Neural cell (in vitro differentiated cells): ENCODE data around the gene WDR74. TPM values are rescaled to one million over a fixed set of nuclear protein-coding genes. Genes with fewer than 3 reads are reported as not detected.

Experiments used
- H2AFZ ChIP-seq: fragments of 200-600, 300-800 bp; sonication (generic), shearing (Covaris generic); 2 replicates; pipeline ENCODE4 v1.6.0; 2014; ENCODE audit warnings: low read depth, mild to moderate bottlenecking, antibody characterized with exemption, low read length, moderate library complexity
- H3F3A ChIP-seq: fragments of 200-600 bp; shearing (Covaris generic); 2 replicates; pipeline ENCODE4 v1.6.1; 2016; ENCODE audit warnings: mild to moderate bottlenecking, moderate library complexity, mixed read lengths, antibody characterized with exemption, low read length; ENCODE audit not compliant: insufficient read depth, poor library complexity, severe bottlenecking
- H3K27ac ChIP-seq: fragments of 200-600, 300-800 bp; sonication (generic), shearing (Covaris generic); 2 replicates; pipeline ENCODE4 v1.5.1; 2014; ENCODE audit warnings: mild to moderate bottlenecking, low read length, moderate library complexity
- H3K27me3 ChIP-seq: fragments of 300-800, 200-600 bp; sonication (generic), shearing (Covaris generic); 2 replicates; pipeline ENCODE4 v1.6.0; 2014; ENCODE audit warnings: mild to moderate bottlenecking, low read depth, low read length, moderate library complexity; ENCODE audit not compliant: insufficient read depth
- H3K36me3 ChIP-seq: fragments of 300-800, 200-600 bp; sonication (generic), shearing (Covaris generic); 2 replicates; pipeline ENCODE4 v1.5.1; 2014; ENCODE audit warnings: mild to moderate bottlenecking, antibody characterized with exemption, low read length, moderate library complexity; ENCODE audit not compliant: insufficient read depth
- H3K4me2 ChIP-seq: fragments of 300-800, 200-600 bp; sonication (generic), shearing (Covaris generic); 2 replicates; pipeline ENCODE4 v1.6.0; 2014; ENCODE audit warnings: mild to moderate bottlenecking, low read length
- H3K4me3 ChIP-seq: fragments of 300-800, 200-600 bp; sonication (generic), shearing (Covaris generic); 2 replicates; pipeline ENCODE4 v1.5.1; 2014; ENCODE audit warnings: mild to moderate bottlenecking, low read length, moderate library complexity
- H3K79me2 ChIP-seq: fragments of 200-600 bp; shearing (Covaris generic); replicated peaks from 2 replicates; pipeline ENCODE4 v1.6.0; 2014; ENCODE audit warnings: mild to moderate bottlenecking, low read length, moderate library complexity; ENCODE audit not compliant: insufficient read depth
- H3K9ac ChIP-seq: fragments of 300-800, 200-600 bp; sonication (generic), shearing (Covaris generic); 2 replicates; pipeline ENCODE4 v1.6.1; 2016; ENCODE audit warnings: mild to moderate bottlenecking, low read length, mixed read lengths
- H3K9me2 ChIP-seq: fragments of 200-600 bp; shearing (Covaris generic); 2 replicates; pipeline ENCODE4 v1.6.1; 2016; ENCODE audit warnings: mild to moderate bottlenecking, low read length, mixed read lengths; ENCODE audit not compliant: insufficient read depth
- H3K9me3 ChIP-seq: fragments of 200-600, 300-800 bp; sonication (generic), shearing (Covaris generic); 2 replicates; pipeline ENCODE4 v1.6.1; 2016; ENCODE audit warnings: mild to moderate bottlenecking, mixed run types, low read length, moderate library complexity, mixed read lengths
- H4K20me1 ChIP-seq: fragments of 200-600 bp; shearing (Covaris generic); 2 replicates; pipeline ENCODE4 v1.6.1; 2016; ENCODE audit warnings: mild to moderate bottlenecking, mixed run types; ENCODE audit not compliant: insufficient read depth
- EP300 ChIP-seq: fragments of 450-650 bp; conservative IDR thresholded peaks from 2 replicates; pipeline ENCODE4 v1.6.1; 2014; ENCODE audit warnings: antibody characterized with exemption, mild to moderate bottlenecking, moderate library complexity; ENCODE audit not compliant: poor library complexity, severe bottlenecking
- EZH2 ChIP-seq: fragments of 200-600, 300-800 bp; shearing (Covaris generic), sonication (generic); IDR thresholded peaks from 2 replicates; pipeline ENCODE4 v1.6.1; 2014; ENCODE audit warnings: antibody characterized with exemption, low read length, borderline replicate concordance, mild to moderate bottlenecking; ENCODE audit not compliant: insufficient read depth, poor library complexity, severe bottlenecking
- MXI1 ChIP-seq: fragments of 450-650 bp; conservative IDR thresholded peaks from 2 replicates; pipeline ENCODE4 v1.6.1; 2014; ENCODE audit warnings: antibody characterized with exemption, mild to moderate bottlenecking; ENCODE audit not compliant: poor library complexity, severe bottlenecking
- POLR2AphosphoS5 ChIP-seq: IDR thresholded peaks from 2 replicates; pipeline ENCODE4 v1.6.1; 2012
- RAD21 ChIP-seq: fragments of 450-650 bp; conservative IDR thresholded peaks from 2 replicates; pipeline ENCODE4 v1.6.1; 2014; ENCODE audit warnings: antibody characterized with exemption, mild to moderate bottlenecking, moderate library complexity
- SMC3 ChIP-seq: fragments of 450-650 bp; conservative IDR thresholded peaks from 2 replicates; pipeline ENCODE4 v1.6.1; 2014; ENCODE audit warnings: antibody characterized with exemption, mild to moderate bottlenecking, moderate library complexity; ENCODE audit not compliant: poor library complexity
- TAF1 ChIP-seq: IDR thresholded peaks from 2 replicates; pipeline ENCODE4 v1.6.1; 2012; ENCODE audit warnings: low read depth
- polyA plus RNA-seq: library from polyadenylated mRNA; depleted of rRNA; stranded (reverse); fragments of >200 nt; gene quantifications from 2 replicates; pipeline ENCODE4 v1.2.3, GENCODE V29; 2014
- TF ChIP-seq, protein P1 (sequence below): fragments of 450-650 bp; IDR thresholded peaks from 2 replicates; pipeline ENCODE4 v1.5.1; 2014; ENCODE audit warnings: antibody characterized with exemption, mild to moderate bottlenecking, moderate library complexity; ENCODE audit not compliant: poor library complexity, severe bottlenecking
- TF ChIP-seq, protein P2 (sequence below): IDR thresholded peaks from 2 replicates; pipeline ENCODE4 v1.6.1; 2012; ENCODE audit warnings: borderline replicate concordance

Gene WDR74
- polyA plus RNA-seq, 1 donor from 2014 or later = 50.4 TPM

DNA sequence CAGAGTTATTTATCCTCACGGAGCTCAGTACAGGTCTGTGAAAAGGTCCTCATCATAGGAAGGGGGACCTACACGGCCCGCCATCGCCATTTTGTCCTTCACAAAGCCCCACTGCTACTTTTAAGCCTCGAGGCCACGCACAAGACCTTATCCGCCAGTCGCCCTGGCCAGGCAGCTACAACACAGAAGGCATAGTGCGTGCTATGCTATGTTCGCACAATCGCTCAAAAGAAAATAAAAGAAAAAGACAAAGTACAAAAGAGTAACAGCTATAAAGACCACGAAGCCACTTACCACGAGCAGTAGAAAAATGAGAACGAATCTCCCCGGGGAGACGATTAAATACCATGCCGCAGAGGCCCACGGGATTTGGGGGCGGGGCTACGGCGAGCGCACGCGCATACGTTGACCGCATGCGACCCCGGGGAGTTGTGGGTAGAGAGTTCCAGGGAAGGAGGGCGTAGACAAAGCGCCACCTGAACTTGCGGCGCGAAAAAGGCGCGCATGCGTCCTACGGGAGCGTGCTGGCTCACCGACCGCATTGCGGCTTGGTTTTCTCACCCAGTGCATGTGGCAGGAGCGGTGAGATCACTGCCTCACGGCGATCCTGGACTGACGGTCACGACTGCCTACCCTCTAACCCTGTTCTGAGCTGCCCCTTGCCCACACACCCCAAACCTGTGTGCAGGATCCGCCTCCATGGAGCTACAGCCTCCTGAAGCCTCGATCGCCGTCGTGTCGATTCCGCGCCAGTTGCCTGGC, 16.4 kb upstream of the WDR74 start:
- Histone ChIP-seq H3K27me3 (no peaks in the 10 kb centered on the region), H3F3A (peaks cover 10% of the 10 kb centered on the region), H3K4me3 (peak overlapping the region; percentile 92), H3K9ac (peak overlapping the region; percentile 94), H3K4me2 (peak overlapping the region; percentile 96), H2AFZ (peak overlapping the region; percentile 56), H3K27ac (peak overlapping the region; percentile 93), H3K9me2 (no peaks in the 10 kb centered on the region), H4K20me1 (no peaks in the 10 kb centered on the region), H3K9me3 (no peaks in the 10 kb centered on the region), H3K36me3 (peaks cover 16% of the 10 kb centered on the region), H3K79me2 (peaks cover 44% of the 10 kb centered on the region)
- TF ChIP-seq POLR2AphosphoS5 = peak; percentile 97
- peak; percentile 99 for TF ChIP-seq MXI1
- no peak for TF ChIP-seq RAD21
- TF ChIP-seq SMC3 = peak; percentile 28
- TF ChIP-seq, protein P1, sequence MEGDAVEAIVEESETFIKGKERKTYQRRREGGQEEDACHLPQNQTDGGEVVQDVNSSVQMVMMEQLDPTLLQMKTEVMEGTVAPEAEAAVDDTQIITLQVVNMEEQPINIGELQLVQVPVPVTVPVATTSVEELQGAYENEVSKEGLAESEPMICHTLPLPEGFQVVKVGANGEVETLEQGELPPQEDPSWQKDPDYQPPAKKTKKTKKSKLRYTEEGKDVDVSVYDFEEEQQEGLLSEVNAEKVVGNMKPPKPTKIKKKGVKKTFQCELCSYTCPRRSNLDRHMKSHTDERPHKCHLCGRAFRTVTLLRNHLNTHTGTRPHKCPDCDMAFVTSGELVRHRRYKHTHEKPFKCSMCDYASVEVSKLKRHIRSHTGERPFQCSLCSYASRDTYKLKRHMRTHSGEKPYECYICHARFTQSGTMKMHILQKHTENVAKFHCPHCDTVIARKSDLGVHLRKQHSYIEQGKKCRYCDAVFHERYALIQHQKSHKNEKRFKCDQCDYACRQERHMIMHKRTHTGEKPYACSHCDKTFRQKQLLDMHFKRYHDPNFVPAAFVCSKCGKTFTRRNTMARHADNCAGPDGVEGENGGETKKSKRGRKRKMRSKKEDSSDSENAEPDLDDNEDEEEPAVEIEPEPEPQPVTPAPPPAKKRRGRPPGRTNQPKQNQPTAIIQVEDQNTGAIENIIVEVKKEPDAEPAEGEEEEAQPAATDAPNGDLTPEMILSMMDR = no peak
- TF ChIP-seq EP300 = peak; percentile 72
- TF ChIP-seq EZH2 = no peak
- TF ChIP-seq TAF1 = peak; percentile 98
- TF ChIP-seq, protein P2, sequence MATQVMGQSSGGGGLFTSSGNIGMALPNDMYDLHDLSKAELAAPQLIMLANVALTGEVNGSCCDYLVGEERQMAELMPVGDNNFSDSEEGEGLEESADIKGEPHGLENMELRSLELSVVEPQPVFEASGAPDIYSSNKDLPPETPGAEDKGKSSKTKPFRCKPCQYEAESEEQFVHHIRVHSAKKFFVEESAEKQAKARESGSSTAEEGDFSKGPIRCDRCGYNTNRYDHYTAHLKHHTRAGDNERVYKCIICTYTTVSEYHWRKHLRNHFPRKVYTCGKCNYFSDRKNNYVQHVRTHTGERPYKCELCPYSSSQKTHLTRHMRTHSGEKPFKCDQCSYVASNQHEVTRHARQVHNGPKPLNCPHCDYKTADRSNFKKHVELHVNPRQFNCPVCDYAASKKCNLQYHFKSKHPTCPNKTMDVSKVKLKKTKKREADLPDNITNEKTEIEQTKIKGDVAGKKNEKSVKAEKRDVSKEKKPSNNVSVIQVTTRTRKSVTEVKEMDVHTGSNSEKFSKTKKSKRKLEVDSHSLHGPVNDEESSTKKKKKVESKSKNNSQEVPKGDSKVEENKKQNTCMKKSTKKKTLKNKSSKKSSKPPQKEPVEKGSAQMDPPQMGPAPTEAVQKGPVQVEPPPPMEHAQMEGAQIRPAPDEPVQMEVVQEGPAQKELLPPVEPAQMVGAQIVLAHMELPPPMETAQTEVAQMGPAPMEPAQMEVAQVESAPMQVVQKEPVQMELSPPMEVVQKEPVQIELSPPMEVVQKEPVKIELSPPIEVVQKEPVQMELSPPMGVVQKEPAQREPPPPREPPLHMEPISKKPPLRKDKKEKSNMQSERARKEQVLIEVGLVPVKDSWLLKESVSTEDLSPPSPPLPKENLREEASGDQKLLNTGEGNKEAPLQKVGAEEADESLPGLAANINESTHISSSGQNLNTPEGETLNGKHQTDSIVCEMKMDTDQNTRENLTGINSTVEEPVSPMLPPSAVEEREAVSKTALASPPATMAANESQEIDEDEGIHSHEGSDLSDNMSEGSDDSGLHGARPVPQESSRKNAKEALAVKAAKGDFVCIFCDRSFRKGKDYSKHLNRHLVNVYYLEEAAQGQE = peak; percentile 96

DNA sequence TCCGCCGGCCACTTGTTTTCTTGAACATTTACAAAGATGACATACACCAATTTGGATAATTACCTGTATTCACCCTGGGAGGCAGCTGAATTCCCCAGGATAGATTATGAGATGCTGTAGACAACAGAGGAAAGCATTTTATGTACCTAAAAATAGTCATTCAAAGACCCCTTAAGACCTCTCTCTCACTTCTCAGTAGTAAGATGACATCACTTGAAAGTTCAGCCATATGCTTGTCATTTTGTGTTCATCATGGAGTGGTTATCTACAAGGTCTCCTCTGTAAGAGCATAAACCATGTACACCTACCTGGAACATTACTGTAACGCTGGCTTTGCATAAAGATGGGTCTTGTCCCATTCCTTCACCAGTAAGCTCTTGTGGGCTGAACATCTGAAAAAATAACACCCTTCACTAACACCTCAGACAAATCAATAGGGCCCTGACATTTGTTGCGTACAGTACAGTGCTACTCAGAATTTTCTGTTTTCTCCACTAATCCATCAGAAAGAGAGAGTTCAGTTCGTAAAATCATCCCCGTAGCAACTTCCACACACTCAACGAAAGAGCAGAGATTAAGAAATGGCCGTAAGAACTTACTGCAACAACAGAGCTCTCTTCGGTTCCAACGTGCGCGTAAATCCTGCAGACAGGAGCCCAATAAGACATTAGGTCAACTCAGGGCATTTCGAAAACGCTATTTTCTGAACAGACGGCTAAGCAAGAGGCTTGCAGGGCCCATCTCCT, 15.6 kb upstream of the WDR74 start:
- Histone ChIP-seq H3K27ac (peak overlapping the region; percentile 93), H3K9ac (peak overlapping the region; percentile 94), H3K79me2 (peaks cover 44% of the 10 kb centered on the region), H2AFZ (no peak overlapping the region), H3K9me3 (no peaks in the 10 kb centered on the region), H3F3A (peaks cover 10% of the 10 kb centered on the region), H3K36me3 (peaks cover 16% of the 10 kb centered on the region), H4K20me1 (no peaks in the 10 kb centered on the region), H3K4me3 (peak overlapping the region; percentile 92), H3K4me2 (peak overlapping the region; percentile 96), H3K27me3 (no peaks in the 10 kb centered on the region), H3K9me2 (no peaks in the 10 kb centered on the region)
- TF ChIP-seq TAF1 = no peak
- TF ChIP-seq, protein P2 = no peak
- TF ChIP-seq, protein P1 = no peak
- TF ChIP-seq RAD21 = no peak
- no peak for TF ChIP-seq SMC3
- no peak for TF ChIP-seq EP300
- TF ChIP-seq POLR2AphosphoS5 = no peak
- TF ChIP-seq MXI1 = no peak
- no peak for TF ChIP-seq EZH2
